NCI-H1092 treated with DMSO at 0.1 percent for 48 hours (cell line): ENCODE measurements around the gene CHD2.
A peak's percentile ranks its signal among the peaks of the same experiment; 100 is the strongest.

Experiments
- DNase-seq: peaks from one replicate; lab custom pipeline; 2025; lab: John Stamatoyannopoulos, UW

The CHD2 gene

DNA sequence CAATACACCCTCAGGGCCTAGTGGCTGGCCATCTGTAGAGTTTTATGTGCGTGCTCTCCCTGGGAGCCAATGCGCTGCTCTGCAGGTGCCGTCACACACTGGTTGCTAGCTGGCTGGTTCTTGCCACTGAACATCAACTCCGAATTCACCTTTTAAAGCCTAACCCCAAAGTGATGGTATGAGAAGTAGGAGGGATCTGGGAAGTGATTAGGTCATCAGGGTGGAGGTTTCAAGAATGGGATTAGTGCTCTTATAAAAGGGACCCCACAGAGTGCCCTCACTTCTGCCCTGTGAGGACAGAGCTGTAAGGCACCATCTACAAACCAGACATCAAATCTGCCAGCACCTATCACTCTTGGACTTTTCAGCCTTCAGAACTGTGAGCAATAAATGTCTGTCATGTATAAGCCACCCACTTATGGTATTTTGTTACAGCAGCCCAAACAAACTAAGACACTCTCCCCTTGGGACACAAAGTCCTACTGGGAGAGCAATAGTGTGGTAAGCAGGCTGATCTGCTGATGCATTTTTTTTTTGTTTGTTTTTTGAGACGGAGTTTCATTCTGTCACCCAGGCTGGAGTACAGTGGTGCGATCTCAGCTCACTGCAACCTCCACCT lies 168.6 kb downstream of the CHD2 start:
- no peak for DNase-seq

DNA sequence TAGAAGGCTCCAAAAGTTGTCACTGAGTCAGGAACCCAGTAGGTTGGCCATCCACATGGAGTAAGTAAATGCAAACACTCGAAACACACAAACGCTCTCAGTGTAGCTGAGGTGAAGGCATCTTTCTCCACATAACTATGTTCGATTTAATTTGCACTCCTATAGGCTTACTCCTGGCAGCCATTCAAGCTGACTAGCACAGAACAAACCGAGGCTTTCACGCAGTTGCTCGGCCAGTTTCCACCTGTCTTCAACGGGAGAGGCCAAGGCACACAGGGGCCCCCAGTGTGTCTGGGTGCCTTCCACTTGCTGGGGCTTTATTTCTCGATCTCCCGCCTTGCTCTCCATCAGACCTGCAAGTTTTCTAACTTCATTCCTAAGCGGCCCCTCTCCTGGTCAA lies 170.0 kb downstream of the CHD2 start:
- no peak for DNase-seq

DNA sequence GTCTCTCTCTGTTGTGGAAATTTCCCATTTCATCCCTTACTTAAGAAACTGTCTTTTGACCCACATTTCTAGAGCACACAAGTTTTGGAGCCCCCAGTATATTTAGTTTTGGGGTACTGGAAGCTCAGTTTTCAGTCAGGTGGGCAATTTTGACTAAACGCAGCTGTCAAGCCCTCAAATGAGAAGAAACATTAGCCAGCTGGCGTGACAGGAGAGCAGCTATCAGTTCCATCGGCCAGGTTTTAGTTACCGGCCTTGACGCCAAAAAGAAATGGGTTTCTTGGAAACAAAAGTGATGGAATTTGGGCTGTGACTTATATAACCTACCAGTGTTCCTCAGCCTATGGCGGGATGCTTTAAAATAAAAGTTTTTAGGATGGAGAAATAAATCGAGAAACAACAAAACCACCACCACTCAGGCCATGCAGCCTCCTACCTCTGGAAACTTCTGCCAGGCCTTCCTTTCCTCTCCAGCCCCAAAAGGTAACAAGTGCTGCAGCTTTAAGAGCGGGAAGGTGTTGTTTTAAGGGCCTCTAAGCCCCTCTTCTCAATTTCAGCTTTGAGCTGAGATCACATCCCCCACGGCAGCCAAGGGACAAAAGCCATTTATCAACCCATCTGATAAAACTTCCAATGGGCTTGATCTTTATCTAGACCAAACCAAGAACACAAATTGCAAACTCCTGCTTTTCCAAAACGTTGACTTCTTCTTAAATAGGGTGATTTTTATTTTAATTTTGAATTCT lies 170.6 kb downstream of the CHD2 start:
- DNase-seq: no peak

DNA sequence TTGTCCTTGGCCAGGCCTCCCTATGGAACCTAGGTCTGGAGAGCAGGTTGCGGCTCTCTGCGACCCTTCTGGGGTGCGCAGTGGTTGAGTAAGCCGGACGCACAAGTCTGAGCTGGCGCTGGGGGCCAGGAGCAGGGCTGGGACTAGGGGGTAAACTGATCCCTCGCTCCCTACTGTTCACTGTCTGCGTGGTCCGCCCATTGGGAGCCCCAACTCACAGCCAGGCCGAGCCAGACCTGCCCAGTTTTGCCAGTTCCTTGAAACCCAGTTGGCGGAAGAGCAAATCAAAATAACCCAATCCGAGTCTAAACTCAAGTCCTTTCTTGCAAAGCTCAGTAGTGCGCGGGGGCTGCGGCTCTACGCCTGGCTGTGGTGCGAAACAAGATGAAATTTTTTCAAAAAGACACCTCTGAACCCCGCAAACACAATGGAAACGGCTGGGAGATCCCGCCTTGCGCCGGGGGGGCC lies 171.4 kb downstream of the CHD2 start:
- DNase-seq: no peak

DNA sequence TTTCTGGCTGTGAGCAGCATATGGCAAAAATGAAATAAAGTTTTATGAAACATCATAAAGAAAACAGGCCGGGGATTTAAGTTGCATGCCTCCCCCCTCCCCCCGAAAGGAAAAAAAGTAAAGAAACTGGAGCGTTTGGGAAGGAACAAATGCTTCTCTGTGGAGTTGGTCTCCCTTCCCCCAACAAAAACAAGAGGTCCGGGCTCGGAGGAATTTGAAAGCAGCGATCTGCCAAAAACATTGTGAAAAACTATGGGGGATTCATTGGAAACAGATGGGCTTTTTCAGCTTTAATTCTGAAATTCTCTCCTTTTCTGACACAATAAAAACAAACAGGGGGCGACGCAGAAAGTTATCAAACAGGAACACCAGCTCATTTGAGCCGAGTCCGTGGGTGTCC lies 171.9 kb downstream of the CHD2 start:
- no peak for DNase-seq

DNA sequence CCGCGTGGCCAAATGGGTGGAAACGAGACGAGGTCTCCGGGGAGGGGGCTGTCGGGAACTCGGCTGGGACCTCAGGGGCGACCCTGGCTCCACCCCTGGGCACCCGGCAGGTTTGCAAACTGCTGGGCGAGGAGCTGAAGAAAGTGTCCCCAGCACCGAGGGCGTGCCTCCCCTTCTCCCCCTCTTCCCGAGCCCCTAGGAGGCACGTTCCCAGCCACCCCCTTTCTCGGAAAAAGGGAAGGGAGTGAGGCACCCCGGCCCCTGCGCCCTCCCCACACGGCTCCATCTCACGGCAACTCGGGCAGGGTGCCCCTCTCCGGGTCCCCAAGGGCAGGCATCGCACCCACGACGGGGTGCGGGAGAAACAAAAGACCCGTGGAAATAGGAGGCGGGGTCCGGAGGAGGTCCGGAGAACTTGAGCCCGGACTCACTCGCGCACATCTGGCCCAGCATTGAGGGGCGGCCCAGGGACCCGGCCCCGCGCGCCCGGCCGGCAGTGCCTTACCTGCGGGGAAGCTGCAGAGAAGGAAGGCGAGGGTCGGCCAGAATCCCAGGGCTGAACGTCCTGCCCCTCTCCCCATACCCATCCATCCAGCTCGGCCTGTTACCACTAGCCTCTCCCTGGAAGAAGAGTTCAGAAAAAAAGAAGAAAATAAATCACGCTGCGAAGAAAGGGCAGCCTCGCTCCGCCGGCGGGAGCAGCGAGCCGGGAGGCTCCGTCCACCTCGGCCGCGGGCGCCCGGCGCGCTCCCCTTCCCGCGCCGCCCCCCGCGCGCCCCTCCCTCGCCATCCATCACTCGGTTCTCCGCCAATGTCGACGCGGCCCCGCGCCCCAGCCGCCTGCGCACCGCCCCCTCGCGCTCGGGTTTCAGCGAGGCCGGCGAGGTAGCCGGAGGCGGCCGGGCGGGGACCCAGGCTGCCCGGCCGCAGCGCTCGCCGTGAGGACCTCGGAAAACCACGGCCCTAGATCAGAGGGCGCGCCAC lies 172.6 kb downstream of the CHD2 start:
- DNase-seq: peak; percentile 65

DNA sequence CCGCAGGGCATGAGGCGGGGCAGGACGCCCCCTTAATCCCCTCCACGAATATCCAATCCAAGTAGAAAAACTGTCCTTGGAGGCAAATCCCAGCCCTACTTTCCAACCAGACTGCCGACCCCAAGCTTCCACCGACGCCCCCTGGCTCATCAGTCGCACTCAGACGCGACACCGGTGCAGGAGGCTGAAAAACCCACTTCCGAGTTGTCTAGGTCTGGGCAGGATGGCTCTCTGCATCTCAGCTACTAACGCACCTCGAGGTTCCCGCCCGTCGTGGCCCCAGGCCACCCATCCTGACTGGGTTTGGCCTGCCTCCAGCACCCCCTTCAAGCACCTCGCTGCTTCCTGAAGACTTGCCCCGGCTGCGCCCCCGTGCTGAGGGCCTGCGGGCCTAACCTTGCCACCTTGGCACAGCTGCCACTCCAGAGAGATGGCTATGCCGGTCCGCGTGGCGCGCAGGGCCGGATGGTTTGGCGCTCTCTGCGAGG lies 173.4 kb downstream of the CHD2 start:
- DNase-seq: no peak

DNA sequence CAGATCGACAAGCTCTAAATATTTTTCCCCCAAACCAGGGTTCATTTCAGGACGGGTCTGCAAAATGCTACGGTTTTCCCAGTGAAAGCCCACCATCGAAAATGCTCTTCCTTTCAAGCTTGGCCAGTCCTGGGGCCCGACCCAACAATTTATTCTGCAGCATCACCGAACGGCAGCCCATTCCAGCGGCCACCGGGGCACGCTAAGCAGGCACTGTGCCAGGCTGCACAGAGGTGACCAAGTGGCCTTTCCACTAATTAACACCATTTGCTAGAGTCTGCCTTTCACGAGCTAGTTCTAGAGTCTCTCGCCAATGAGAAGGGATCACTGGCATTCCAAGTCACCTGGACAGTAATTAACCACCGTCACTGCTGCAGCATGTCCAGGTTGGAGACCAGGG lies 174.5 kb downstream of the CHD2 start:
- DNase-seq: no peak

DNA sequence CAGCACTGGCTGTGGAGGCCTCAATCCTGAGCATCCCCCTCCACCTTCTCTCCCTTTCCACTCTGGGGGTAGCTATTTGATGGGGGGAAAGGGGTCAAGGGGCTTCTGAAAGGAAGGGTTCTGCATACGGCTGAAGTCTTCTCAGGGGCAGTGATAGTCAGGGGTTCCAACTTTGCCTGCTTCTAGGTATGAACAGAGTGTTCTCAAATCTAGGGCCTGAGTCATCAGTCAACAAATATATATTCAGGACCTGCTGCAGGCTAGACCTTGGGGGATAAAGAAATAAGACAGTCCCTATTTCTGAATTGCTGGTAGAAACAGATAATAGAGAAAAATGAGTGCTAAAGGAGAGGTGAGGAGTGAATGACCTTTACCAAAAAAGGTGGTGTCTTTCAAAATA lies 176.1 kb downstream of the CHD2 start:
- DNase-seq: no peak

DNA sequence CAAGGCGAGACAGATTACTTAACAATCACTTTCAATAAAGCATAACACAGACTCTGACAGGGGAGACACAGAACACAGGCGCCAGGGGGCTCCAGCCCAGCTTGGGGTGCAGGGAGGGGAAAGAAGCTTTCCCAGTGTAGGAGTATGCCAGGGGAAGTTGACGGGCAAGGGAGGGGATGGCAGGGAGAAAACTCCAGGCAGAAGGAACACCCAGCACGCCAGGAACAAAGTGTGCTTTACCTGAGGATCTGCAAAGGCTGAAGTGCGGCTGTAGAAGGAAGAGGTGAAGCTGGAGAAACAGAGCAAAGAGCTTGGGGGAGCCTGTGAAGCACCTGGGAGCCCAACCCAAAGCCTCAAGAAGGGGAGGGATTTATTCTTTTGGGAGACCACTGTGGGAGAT lies 176.8 kb downstream of the CHD2 start:
- no peak for DNase-seq
